H54 (cell line): ENCODE measurements around the gene DVL1.

ENCODE experiments used
- DNase-seq: peaks from one replicate; pipeline ENCODE4 v3.0.0; 2011; ENCODE audit warnings: low spot score, mixed read lengths; ENCODE audit not compliant: insufficient read length
- FAIRE-seq: peaks from 3 replicates; lab custom pipeline; 2011; peaks lifted over from hg19 to GRCh38; lab: Jason Lieb, UNC
- POLR2A ChIP-seq: IDR thresholded peaks from 2 replicates; pipeline ENCODE4 v1.6.1; 2011; ENCODE audit warnings: low read depth, mild to moderate bottlenecking, low read length

The DVL1 gene

GRCh38 chr1:1365875-1366698, 16.9 kb upstream of the DVL1 start:
- DNase-seq (no peak), FAIRE-seq (no peak)
- no peak for TF ChIP-seq POLR2A

- TF ChIP-seq POLR2A = no peak
- no peak for DNase-seq
- FAIRE-seq = no peak
These were observed 15.0 kb upstream of the DVL1 start for GRCh38 chr1:1364266-1364665.

- no peak for TF ChIP-seq POLR2A
- FAIRE-seq = no peak
- DNase-seq = no peak
These were observed 12.8 kb upstream of the DVL1 start for GRCh38 chr1:1361982-1362423.

- DNase-seq = no peak
- TF ChIP-seq POLR2A = no peak
- no peak for FAIRE-seq
These were observed 12.2 kb upstream of the DVL1 start for GRCh38 chr1:1361233-1361981.

- TF ChIP-seq POLR2A = peak; percentile 18; the same call in 1 of the 2 replicates
- FAIRE-seq = peak; percentile 88
These were observed 11.4 kb upstream of the DVL1 start for GRCh38 chr1:1360506-1361169.

GRCh38 chr1:1359664-1360468, 10.6 kb upstream of the DVL1 start:
- DNase-seq = no peak
- no peak for TF ChIP-seq POLR2A
- no peak for FAIRE-seq

More at GRCh38 chr1:1360506-1361169, 11.4 kb upstream of the DVL1 start:
- DNase-seq = peak; percentile 92

GRCh38 chr1:1359308-1359663, 10.1 kb upstream of the DVL1 start:
- DNase-seq = no peak
- FAIRE-seq = no peak
- no peak for TF ChIP-seq POLR2A

- no peak for TF ChIP-seq POLR2A
- DNase-seq (no peak), FAIRE-seq (no peak)
These were observed 9.4 kb upstream of the DVL1 start, which contains the start of gene MXRA8 for GRCh38 chr1:1358433-1359271. MXRA8 (minus strand) TSS chr1:1358555; CDS start chr1:1358504, 51 bp downstream.

GRCh38 chr1:1357871-1358432, 8.7 kb upstream of the DVL1 start:
- FAIRE-seq (no peak), DNase-seq (no peak)
- no peak for TF ChIP-seq POLR2A

- no peak for TF ChIP-seq POLR2A
- no peak for DNase-seq
- FAIRE-seq = no peak
These were observed 7.7 kb upstream of the DVL1 start for GRCh38 chr1:1356796-1357401.

- no peak for FAIRE-seq
- no peak for DNase-seq
- no peak for TF ChIP-seq POLR2A
These were observed 7.1 kb upstream of the DVL1 start for GRCh38 chr1:1356166-1356795.
